H1 (cell line): ENCODE results near the gene TERB2. TPM values are rescaled to one million over a fixed set of nuclear protein-coding genes. Genes with fewer than 3 reads are reported as not detected.
"Not testable (repeated sequence)": the region's sequence is repeated elsewhere in the genome, so short reads cannot be mapped to it uniquely, and the experiment has no call there.

ENCODE experiments used
- CTCF ChIA-PET: fragments of 300-600 bp; sonication (Branson Sonifier 250); formaldehyde crosslinking; loops from one replicate; lab custom pipeline; 2021; ENCODE audit not compliant: partially characterized antibody; lab: Charles Lee
- POLR2A ChIA-PET: fragments of 300-600 bp; sonication (Branson Sonifier 250); formaldehyde crosslinking; loops from one replicate; lab custom pipeline; 2021; ENCODE audit warnings: inconsistent platforms; ENCODE audit not compliant: partially characterized antibody; lab: Charles Lee
- DNase-seq, 2 experiments: peaks; one replicate each; pipeline versions ENCODE4 v3.0.0 to v3.0.0-alpha.2; 2010 to 2022; ENCODE audit warnings: low spot score in 2 of 2, low read depth in 1 of 2, mixed read lengths in 1 of 2
- FAIRE-seq: peaks from 2 replicates; lab custom pipeline; 2011; peaks lifted over from hg19 to GRCh38; lab: Jason Lieb, UNC
- H2AFZ ChIP-seq: 2 replicates; pipeline ENCODE4 v1.8.1; 2012; ENCODE audit warnings: low read length, inconsistent platforms
- H2AK5ac ChIP-seq: 2 replicates; pipeline ENCODE4 v1.6.1; 2013; ENCODE audit warnings: low read depth, low read length
- H2BK120ac ChIP-seq: replicated peaks from 2 replicates; pipeline ENCODE3; 2013; ENCODE audit warnings: low read depth, low read length, inconsistent platforms
- H2BK12ac ChIP-seq: 2 replicates; pipeline ENCODE4 v1.6.1; 2013; ENCODE audit warnings: low read depth, low read length
- H2BK15ac ChIP-seq: 2 replicates; pipeline ENCODE4 v1.6.1; 2013; ENCODE audit warnings: low read length
- H2BK20ac ChIP-seq: 2 replicates; pipeline ENCODE4 v1.6.1; 2013; ENCODE audit warnings: low read length
- H2BK5ac ChIP-seq: 2 replicates; pipeline ENCODE4 v1.6.1; 2013; ENCODE audit warnings: low read depth, low read length
- H3K14ac ChIP-seq: 2 replicates; pipeline ENCODE4 v1.6.1; 2013; ENCODE audit warnings: inconsistent platforms; ENCODE audit not compliant: insufficient read length
- H3K18ac ChIP-seq: 2 replicates; pipeline ENCODE4 v1.6.1; 2013; ENCODE audit warnings: low read length; ENCODE audit errors: extremely low read depth
- H3K23ac ChIP-seq: 2 replicates; pipeline ENCODE4 v1.6.1; 2013; ENCODE audit warnings: inconsistent platforms; ENCODE audit not compliant: insufficient read length
- H3K23me2 ChIP-seq: 2 replicates; pipeline ENCODE4 v1.6.1; 2013; ENCODE audit warnings: low read depth, low read length
- H3K27ac ChIP-seq: 2 replicates; pipeline ENCODE4 v1.6.1; 2011; ENCODE audit warnings: low read depth, low read length, inconsistent platforms
- H3K27me3 ChIP-seq, 4 experiments: replicated peaks in 1 of 4; 1 replicate in 1 of 4; 2 replicates in 3 of 4; pipeline versions ENCODE4 v1.6.1 to v1.8.1; 2011 to 2013; ENCODE audit warnings: low read length in 3 of 4, mild to moderate bottlenecking in 3 of 4, inconsistent platforms in 2 of 4, mixed read lengths in 2 of 4, moderate library complexity in 1 of 4; ENCODE audit not compliant: control insufficient read depth in 3 of 4, insufficient read depth in 3 of 4; ENCODE audit errors: extremely low read depth in 1 of 4
- H3K36me3 ChIP-seq, 4 experiments: 2 replicates each; pipeline versions ENCODE4 v1.6.1 to v1.8.1; 2011 to 2013; ENCODE audit warnings: mild to moderate bottlenecking in 4 of 4, low read length in 3 of 4, moderate library complexity in 2 of 4, control low read depth in 1 of 4, inconsistent platforms in 1 of 4; ENCODE audit not compliant: insufficient read depth in 4 of 4, control insufficient read depth in 2 of 4
- H3K4ac ChIP-seq: replicated peaks from 2 replicates; pipeline ENCODE3; 2013; ENCODE audit warnings: low read length, low read depth, mixed read lengths, inconsistent platforms; ENCODE audit not compliant: insufficient read length
- H3K4me1 ChIP-seq, 4 experiments: replicated peaks in 1 of 4; 1 replicate in 1 of 4; 2 replicates in 3 of 4; pipeline versions ENCODE4 v1.6.1 to v1.8.1; 2011 to 2013; ENCODE audit warnings: low read length in 3 of 4, inconsistent platforms in 2 of 4, mixed read lengths in 1 of 4; ENCODE audit not compliant: insufficient read depth in 4 of 4, control insufficient read depth in 3 of 4
- H3K4me2 ChIP-seq, 2 experiments: 2 replicates each; pipeline versions ENCODE4 v1.6.1 to v1.8.1; 2011 to 2013; ENCODE audit warnings: low read depth in 2 of 2, low read length in 2 of 2, control low read depth in 1 of 2, inconsistent platforms in 1 of 2, mild to moderate bottlenecking in 1 of 2; ENCODE audit not compliant: insufficient read depth in 1 of 2
- H3K4me3 ChIP-seq, 4 experiments: fragments of 200-600, 300-600 bp in 1 of 4; sonication (generic), shearing (Covaris generic), sonication (Bioruptor Twin) in 1 of 4; 2 replicates each; pipeline versions ENCODE4 v1.5.1 to v1.8.1; 2011 to 2016; ENCODE audit warnings: low read length in 4 of 4, low read depth in 3 of 4, control low read depth in 2 of 4, inconsistent platforms in 2 of 4, mild to moderate bottlenecking in 2 of 4, mixed read lengths in 1 of 4, moderate library complexity in 1 of 4; ENCODE audit not compliant: insufficient read depth in 2 of 4; ENCODE audit errors: extremely low read depth in 1 of 4
- H3K56ac ChIP-seq: replicated peaks from 2 replicates; pipeline ENCODE3; 2013; ENCODE audit warnings: low read depth, mild to moderate bottlenecking, mixed read lengths, low read length, inconsistent platforms; ENCODE audit not compliant: insufficient read length
- H3K79me1 ChIP-seq: 2 replicates; pipeline ENCODE4 v1.6.1; 2013; ENCODE audit warnings: low read depth, low read length, control low read depth
- H3K79me2 ChIP-seq, 2 experiments: 2 replicates each; pipeline versions ENCODE4 v1.6.1 to v1.8.1; 2012 to 2013; ENCODE audit warnings: low read length in 2 of 2, mild to moderate bottlenecking in 2 of 2, inconsistent platforms in 1 of 2; ENCODE audit not compliant: insufficient read depth in 2 of 2, control insufficient read depth in 1 of 2
- H3K9ac ChIP-seq, 4 experiments: replicated peaks in 1 of 4; 1 replicate in 1 of 4; 2 replicates in 3 of 4; pipeline versions ENCODE4 v1.6.1 to v1.8.1; 2011 to 2013; ENCODE audit warnings: low read depth in 3 of 4, low read length in 3 of 4, control low read depth in 2 of 4, mild to moderate bottlenecking in 2 of 4, moderate library complexity in 2 of 4, inconsistent platforms in 1 of 4; ENCODE audit errors: extremely low read depth in 1 of 4
- H3K9me3 ChIP-seq, 2 experiments: 2 replicates each; pipeline versions ENCODE4 v1.6.1 to v1.8.1; 2012 to 2013; ENCODE audit warnings: mild to moderate bottlenecking in 2 of 2, moderate library complexity in 2 of 2, control low read depth in 1 of 2, inconsistent platforms in 1 of 2, low read depth in 1 of 2, low read length in 1 of 2, mixed read lengths in 1 of 2; ENCODE audit not compliant: insufficient read depth in 2 of 2
- H4K20me1 ChIP-seq, 2 experiments: replicated peaks in 1 of 2; 2 replicates each; pipeline versions ENCODE3 to v1.8.1; 2011 to 2013; ENCODE audit warnings: inconsistent platforms in 2 of 2, low read length in 2 of 2, mild to moderate bottlenecking in 1 of 2; ENCODE audit not compliant: insufficient read depth in 2 of 2, control insufficient read depth in 1 of 2
- H4K5ac ChIP-seq: 2 replicates; pipeline ENCODE4 v1.6.1; 2013; ENCODE audit warnings: low read length, low read depth, mixed read lengths, inconsistent platforms; ENCODE audit not compliant: insufficient read length
- H4K8ac ChIP-seq: 2 replicates; pipeline ENCODE4 v1.8.0; 2013; ENCODE audit warnings: mild to moderate bottlenecking, moderate library complexity, low read length, inconsistent platforms; ENCODE audit not compliant: insufficient read depth; ENCODE audit errors: extremely low read depth
- H4K91ac ChIP-seq: replicated peaks from 2 replicates; pipeline ENCODE3; 2013; ENCODE audit warnings: low read length, mixed read lengths, inconsistent platforms; ENCODE audit not compliant: insufficient read length
- WGBS, 2 experiments: shearing (Covaris generic) in 1 of 2; methylation state at CpG; one replicate each; pipeline versions ENCODE4 v1.1.6 to v1.1.7; 2013 to 2015; ENCODE audit warnings: low lambda C conversion rate in 2 of 2, mixed read lengths in 2 of 2, inconsistent platforms in 1 of 2, low coverage in 1 of 2, missing lambda C conversion rate in 1 of 2; ENCODE audit not compliant: insufficient replicate concordance in 2 of 2, insufficient coverage in 1 of 2, insufficient read length in 1 of 2; ENCODE audit errors: extremely low coverage in 1 of 2, missing lambda C conversion rate in 1 of 2; 5-methylcytosine and 5-hydroxymethylcytosine counted together
- polyA plus RNA-seq, 7 experiments: library from polyadenylated mRNA; depleted of rRNA in 3 of 7; stranded (reverse) in 5 of 7; unstranded in 2 of 7; fragments of >200 nt in 5 of 7; fragments of 200-250 nt in 2 of 7; gene quantifications; 1 replicate in 5 of 7; 2 replicates in 1 of 7; 4 replicates in 1 of 7; pipeline versions ENCODE4 v1.2.1 to v1.2.3, GENCODE V29; 2011 to 2013; ENCODE audit warnings: missing spikeins in 2 of 7, mixed read lengths in 2 of 7
- total RNA-seq: library from RNA; stranded (reverse); fragmentation: NEBNext Ultra II Directional; extraction: Animal tissue kit (Norgen Biotek cat#: 25700); gene quantifications from 2 replicates; pipeline ENCODE4 v1.2.1, GENCODE V29; 2021

Gene TERB2
- total and polyA plus RNA-seq, 2 of the 8 experiments (the other 6 are each of a cell fraction or from before 2014, with no cell fraction given), result not detected

DNA sequence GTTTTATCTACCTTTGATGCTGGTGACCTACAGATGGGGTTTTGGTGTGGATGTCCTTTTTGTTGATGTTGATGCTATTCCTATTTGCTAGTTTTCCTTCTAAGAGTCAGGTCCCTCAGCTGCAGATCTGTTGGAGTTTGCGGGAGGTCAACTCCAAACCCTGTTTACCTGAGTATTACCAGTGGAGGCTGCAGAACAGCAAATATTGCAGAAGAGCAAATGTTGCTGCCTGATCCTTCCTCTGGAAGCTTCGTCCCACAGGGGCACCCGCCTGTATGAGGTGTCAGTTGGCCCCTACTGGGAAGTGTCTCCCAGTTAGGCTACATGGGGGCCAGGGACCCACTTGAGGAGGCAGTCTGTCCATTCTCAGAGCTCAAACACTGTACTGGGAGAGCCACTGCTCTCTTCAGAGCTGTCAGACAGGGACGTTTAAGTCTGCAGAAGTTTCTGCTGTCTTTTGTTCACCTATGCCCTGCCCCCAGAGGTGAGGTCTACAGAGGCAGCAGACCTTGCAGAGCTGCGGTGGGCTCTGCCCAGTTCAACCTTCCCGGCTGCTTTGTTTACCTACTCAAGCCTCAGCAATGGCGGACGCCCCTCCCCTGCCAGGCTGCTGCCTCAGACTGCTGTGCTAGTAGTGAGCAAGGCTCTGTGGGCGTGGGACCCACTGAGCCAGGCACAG, 63.9 kb downstream of the TERB2 start:
- 86% methylated on average over 8 of the region's 9 CpGs; no CpG with 5 or more reads in 1 of the 2 experiments for WGBS, 2 experiments
- H3K18ac ChIP-seq, result not testable (repeated sequence)

More for the DNA sequence above, 63.9 kb downstream of the TERB2 start:
- ChIA-PET POLR2A (interaction anchor here (0.7 kb wide), 1 partner anchor 9 kb away, joined by 3 read pairs; no protein-coding TSS in a partner anchor), CTCF (interaction anchor here (1.3 kb wide), 1 partner anchor 167 kb away, joined by 3 read pairs; no protein-coding TSS in a partner anchor)
- not testable (repeated sequence) for H3K14ac ChIP-seq, H3K79me1 ChIP-seq, H4K20me1 ChIP-seq, H3K23me2 ChIP-seq, H3K27me3 ChIP-seq, H3K36me3 ChIP-seq, H2AFZ ChIP-seq, H2BK120ac ChIP-seq, H3K9ac ChIP-seq, H4K8ac ChIP-seq, H3K4ac ChIP-seq, H3K4me3 ChIP-seq, H2BK12ac ChIP-seq, H2BK15ac ChIP-seq, H3K27ac ChIP-seq, H3K4me2 ChIP-seq, H4K91ac ChIP-seq, H3K9me3 ChIP-seq, H3K56ac ChIP-seq, DNase-seq, H3K23ac ChIP-seq, FAIRE-seq, H2BK20ac ChIP-seq, H2BK5ac ChIP-seq, H2AK5ac ChIP-seq, H4K5ac ChIP-seq
- Histone ChIP-seq H3K79me2 (peaks cover 0 to 16% of the 10 kb centered on the region in 2 experiments; a peak in 2 of 4 replicates), H3K4me1 (peaks cover 4 to 10% (median 7%) of the 10 kb centered on the region in 4 experiments)
